Measurements from ENCODE around the gene TALDO1.

Gene TALDO1

DNA sequence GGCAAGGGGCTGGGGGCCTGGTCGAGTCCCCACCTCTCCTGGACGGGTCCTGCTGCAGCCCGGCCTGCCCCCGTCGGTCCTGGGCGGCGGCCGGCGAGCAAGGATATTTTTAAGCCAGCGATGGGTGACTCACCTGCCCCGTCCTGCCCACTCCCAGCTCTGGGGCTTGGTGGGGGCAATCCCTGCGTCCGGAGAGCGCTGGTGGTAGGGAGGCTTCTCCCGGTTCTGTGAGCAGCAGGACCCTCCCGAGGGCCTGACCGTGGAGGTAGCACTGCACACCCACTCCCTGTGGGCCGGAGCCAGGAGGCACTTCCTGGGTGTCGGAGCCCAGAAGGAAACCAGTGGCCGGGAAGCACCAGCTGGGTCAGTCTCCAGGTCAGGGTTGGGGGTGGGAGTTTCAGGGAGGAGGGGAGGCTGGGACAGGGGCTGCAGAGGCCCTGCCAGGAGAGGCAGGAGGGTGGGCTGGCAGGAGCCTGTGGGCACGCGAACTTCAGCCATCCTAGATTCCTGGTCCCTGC is 40.8 kb upstream of the TALDO1 start:
- TF ChIP-seq, protein P1, sequence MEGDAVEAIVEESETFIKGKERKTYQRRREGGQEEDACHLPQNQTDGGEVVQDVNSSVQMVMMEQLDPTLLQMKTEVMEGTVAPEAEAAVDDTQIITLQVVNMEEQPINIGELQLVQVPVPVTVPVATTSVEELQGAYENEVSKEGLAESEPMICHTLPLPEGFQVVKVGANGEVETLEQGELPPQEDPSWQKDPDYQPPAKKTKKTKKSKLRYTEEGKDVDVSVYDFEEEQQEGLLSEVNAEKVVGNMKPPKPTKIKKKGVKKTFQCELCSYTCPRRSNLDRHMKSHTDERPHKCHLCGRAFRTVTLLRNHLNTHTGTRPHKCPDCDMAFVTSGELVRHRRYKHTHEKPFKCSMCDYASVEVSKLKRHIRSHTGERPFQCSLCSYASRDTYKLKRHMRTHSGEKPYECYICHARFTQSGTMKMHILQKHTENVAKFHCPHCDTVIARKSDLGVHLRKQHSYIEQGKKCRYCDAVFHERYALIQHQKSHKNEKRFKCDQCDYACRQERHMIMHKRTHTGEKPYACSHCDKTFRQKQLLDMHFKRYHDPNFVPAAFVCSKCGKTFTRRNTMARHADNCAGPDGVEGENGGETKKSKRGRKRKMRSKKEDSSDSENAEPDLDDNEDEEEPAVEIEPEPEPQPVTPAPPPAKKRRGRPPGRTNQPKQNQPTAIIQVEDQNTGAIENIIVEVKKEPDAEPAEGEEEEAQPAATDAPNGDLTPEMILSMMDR (conservative IDR thresholded peaks at IDR 0.05; ENCODE audit: control insufficient read depth, insufficient read depth, low read depth, low read length) = no peak
- peak; percentile 56 for DNase-seq (ENCODE audit: low read depth)
- H3K4me3 ChIP-seq (ENCODE audit: control insufficient read depth, low read depth, low read length) = peak overlapping the region; percentile 63

DNA sequence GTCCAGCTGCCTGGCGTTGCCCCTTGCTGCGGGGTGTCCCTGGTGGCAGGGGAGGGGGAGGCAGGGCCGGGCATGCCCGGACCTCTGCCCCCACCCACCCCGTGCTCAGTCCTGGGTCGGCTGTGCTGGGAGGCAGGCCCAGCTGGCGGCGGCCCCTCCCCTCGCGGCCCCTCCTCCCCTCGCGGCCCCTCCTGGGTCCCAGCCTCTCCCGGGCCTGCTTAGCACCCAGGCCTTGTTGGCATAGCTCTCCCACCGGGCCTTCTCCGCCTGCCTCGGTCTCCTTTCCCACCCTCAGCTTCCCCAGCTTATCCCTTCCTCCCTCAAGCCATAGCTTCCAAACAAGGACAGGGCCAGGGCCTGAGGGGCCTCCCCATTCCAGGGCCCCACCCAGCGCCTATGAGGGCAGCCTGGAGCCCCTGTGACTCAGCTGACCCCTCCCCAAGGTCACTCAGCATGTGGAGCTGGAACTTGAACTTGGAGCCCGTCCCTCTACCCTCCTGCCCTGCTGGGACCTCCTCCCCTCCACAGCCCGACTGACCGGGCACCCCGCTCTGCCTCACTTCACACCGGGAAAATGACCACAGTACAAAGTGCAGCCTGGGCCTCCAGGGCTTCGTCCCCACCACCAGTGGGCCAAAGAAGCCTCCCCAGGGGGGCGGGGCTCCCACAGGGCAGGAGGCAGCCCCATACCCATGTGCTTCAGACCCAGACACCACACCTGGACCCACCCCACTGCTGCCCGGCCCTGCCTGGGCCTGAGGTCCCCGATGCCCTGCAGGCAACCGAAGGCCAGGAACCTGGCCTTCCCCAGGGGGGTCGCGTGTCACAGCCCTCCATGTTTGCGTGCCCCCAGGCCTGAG is 40.1 kb upstream of the TALDO1 start:
- TF ChIP-seq, protein P1 (conservative IDR thresholded peaks at IDR 0.05; ENCODE audit: control insufficient read depth, insufficient read depth, low read depth, low read length) = no peak
- DNase-seq (ENCODE audit: low read depth) = no peak
- H3K4me3 ChIP-seq (ENCODE audit: control insufficient read depth, low read depth, low read length) = peak overlapping the region; percentile 63

GRCh38 chr11:707817-708420 is 39.3 kb upstream of the TALDO1 start:
- no peak for DNase-seq (ENCODE audit: low read depth)
- no peak overlapping the region for H3K4me3 ChIP-seq (ENCODE audit: control insufficient read depth, low read depth, low read length)
- TF ChIP-seq, protein P1 (conservative IDR thresholded peaks at IDR 0.05; ENCODE audit: control insufficient read depth, insufficient read depth, low read depth, low read length) = no peak

DNA sequence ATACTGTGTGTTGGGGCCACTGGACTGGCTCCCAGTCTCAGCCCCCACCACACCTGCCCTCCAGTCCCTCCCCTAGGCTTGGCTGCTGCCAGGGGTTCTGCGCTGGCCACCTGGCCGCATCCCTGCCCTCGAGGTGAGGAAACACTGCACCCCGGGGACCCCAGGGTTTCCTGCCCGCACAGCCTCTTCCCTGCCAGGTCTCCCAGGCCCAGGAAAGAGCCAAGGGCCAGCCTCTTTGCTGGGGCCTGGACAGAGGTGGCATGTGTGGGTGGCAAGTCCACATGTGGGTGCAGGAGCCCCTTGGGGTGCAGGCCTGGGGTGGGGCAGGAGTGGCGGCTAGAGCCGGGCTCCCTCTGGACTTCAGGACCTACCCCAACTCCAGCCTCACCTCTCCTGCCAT is 38.8 kb upstream of the TALDO1 start:
- TF ChIP-seq, protein P1 (conservative IDR thresholded peaks at IDR 0.05; ENCODE audit: control insufficient read depth, insufficient read depth, low read depth, low read length) = no peak
- H3K4me3 ChIP-seq (ENCODE audit: control insufficient read depth, low read depth, low read length) = no peak overlapping the region
- no peak for DNase-seq (ENCODE audit: low read depth)

DNA sequence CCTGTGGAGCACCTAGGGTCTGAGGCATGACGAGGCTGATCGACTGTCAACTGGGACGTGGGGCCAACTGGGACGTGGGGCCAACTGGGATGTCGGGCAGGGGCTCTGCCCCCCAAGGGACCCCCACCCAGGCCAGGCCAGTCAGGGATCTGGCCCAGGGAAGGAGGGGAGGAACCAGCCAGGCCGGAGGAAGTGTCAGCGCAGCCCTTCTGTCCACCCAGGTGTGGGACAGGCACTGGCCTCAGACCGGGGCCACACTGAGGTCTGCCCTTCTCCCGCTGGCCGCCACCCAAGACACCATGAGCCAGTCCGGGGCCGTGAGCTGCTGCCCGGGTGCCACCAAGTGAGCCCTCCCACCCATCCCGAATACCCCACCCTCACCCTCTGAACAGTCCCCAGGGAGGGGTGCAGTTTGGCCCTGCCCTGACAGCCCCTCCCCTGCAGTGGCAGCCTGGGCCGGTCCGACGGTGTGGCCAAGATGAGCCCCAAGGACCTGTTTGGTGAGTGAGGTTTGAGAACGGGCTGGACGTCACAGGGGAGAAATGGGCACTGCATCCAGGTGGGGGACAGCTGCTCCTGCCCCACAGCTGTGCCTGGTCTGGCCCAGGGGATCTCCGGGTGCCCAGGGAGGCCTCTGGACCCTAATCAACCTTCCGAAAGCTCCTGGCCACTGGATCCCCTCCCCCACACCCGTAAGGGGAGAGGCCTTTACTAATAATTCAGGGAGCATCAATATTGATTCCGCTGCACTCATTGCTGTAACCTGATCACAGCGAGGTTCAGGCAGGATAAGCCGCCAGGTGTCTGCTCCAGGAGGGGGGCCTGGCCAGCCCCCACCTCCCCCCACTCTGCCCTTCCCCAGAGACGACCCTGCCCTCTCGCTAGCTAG is 37.9 kb upstream of the TALDO1 start:
- TF ChIP-seq, protein P1 (conservative IDR thresholded peaks at IDR 0.05; ENCODE audit: control insufficient read depth, insufficient read depth, low read depth, low read length) = no peak
- H3K4me3 ChIP-seq (ENCODE audit: control insufficient read depth, low read depth, low read length) = no peak overlapping the region
- DNase-seq (ENCODE audit: low read depth) = no peak

GRCh38 chr11:714436-714835 is 32.8 kb upstream of the TALDO1 start:
- TF ChIP-seq, protein P1 (conservative IDR thresholded peaks at IDR 0.05; ENCODE audit: control insufficient read depth, insufficient read depth, low read depth, low read length) = no peak
- no peak overlapping the region for H3K4me3 ChIP-seq (ENCODE audit: control insufficient read depth, low read depth, low read length)
- DNase-seq (ENCODE audit: low read depth) = no peak

Data from fibroblast of mammary gland (primary cell).